Measurements from ENCODE around the gene NHLH1.

NHLH1 gene

DNA sequence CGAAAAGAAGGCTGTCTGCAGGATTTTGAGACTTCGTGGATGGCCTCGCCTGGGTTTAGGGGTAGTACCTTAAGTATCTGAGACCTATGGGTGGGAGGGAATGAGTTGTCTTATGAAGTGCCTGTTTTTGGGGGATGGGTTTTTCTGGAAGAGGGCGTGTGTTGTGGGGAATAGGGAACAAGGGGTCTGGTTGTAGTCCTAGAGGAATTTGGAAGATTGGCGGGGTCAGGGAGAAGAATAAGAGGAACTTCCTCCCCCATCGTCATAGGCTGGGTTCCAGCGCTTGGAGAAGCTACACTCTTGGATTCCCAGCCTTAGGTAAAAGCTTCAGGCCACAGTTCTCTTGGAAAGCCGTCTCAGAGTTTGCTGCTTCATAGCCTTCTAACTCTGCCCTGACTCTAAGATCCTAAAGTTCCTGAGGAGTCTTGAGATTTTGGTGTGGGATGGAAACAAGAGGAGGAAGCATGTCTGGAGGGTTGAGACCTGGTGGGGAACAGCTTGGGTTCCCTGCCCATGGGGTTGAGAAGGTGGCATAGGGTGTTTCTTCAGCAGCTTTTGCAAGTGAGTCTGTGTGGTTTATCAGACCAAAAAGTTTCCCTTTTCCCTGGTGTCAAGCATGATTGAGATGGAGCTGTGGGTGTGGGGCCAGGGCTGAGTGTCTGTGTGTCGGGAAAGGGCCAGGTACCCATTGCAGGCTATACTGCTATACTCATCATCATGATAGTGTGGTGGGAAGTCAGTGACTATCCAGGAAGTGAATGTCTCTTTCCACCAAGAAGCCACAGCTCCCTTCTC is 35.3 kb downstream of the NHLH1 start:
- WGBS, 2 experiments (ENCODE audit: insufficient coverage in 2 of 2): 56 to 63% methylated on average over 6 to 8 of the region's 9 CpGs
- Histone ChIP-seq H3K9me3 (ENCODE audit: control insufficient read depth, low read length) (no peaks in the 10 kb centered on the region), H3K4me3 (ENCODE audit: extremely low read depth, insufficient read depth, low read length, poor library complexity, severe bottlenecking) (peak overlapping the region; percentile 88), H3K27ac (ENCODE audit: low read depth, low read length, severe bottlenecking) (peak overlapping the region; percentile 29), H3K36me3 (ENCODE audit: control insufficient read depth, insufficient read depth, low read length) (peaks cover 4% of the 10 kb centered on the region), H3K4me1 (ENCODE audit: control insufficient read depth, insufficient read depth, low read length, poor library complexity, severe bottlenecking) (peaks cover 28% of the 10 kb centered on the region)

DNA sequence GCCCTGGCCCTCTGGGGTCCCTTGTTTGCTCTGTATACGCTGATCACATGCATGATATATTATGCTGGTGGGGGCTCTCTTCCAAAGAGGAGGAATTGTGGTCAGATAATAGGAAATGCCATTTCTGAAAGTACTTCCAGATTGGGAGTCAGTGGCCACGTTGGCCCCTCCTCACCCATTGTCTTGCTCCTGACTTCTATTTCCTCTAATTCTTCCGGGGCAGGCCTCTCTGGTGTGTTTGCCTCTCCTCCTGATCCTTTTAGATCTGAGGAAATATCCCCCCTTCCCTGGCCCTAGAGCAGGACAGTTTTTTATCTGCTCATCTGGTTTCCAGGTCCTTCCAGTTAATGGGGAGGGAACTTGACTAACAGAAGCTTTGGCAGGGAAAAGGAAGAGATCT is 36.4 kb downstream of the NHLH1 start:
- no peaks in the 10 kb centered on the region for H3K9me3 ChIP-seq (ENCODE audit: control insufficient read depth, low read length)
- H3K4me3 ChIP-seq (ENCODE audit: extremely low read depth, insufficient read depth, low read length, poor library complexity, severe bottlenecking): no peak overlapping the region
- peaks cover 39% of the 10 kb centered on the region for H3K4me1 ChIP-seq (ENCODE audit: control insufficient read depth, insufficient read depth, low read length, poor library complexity, severe bottlenecking)
- H3K27ac ChIP-seq (ENCODE audit: low read depth, low read length, severe bottlenecking): peak overlapping the region; percentile 29
- 48 to 65% methylated on average over 3 of the region's 3 CpGs for WGBS, 2 experiments (ENCODE audit: insufficient coverage in 2 of 2)
- peaks cover 4% of the 10 kb centered on the region for H3K36me3 ChIP-seq (ENCODE audit: control insufficient read depth, insufficient read depth, low read length)

DNA sequence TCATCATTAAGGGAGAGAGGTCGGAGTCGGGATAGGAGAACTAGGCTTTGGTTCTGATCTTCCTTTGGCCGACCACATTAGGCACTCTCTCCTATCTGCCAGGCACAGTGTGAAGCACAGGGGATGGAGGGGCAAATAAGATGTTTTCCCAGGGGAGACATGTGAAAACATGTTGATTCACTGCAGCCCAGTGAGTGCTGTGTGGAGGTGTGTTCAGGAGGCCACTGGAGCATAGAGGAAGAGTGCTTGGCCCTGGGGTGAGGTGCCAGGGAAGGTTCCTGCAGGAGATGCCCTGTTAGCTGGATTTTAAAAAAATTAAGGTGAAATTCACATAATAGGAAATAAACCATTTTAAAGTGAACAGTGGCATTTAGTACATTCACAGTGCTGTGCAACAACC is 37.2 kb downstream of the NHLH1 start:
- Histone ChIP-seq H3K4me1 (ENCODE audit: control insufficient read depth, insufficient read depth, low read length, poor library complexity, severe bottlenecking) (peaks cover 44% of the 10 kb centered on the region), H3K9me3 (ENCODE audit: control insufficient read depth, low read length) (no peaks in the 10 kb centered on the region), H3K36me3 (ENCODE audit: control insufficient read depth, insufficient read depth, low read length) (peaks cover 7% of the 10 kb centered on the region), H3K4me3 (ENCODE audit: extremely low read depth, insufficient read depth, low read length, poor library complexity, severe bottlenecking) (no peak overlapping the region), H3K27ac (ENCODE audit: low read depth, low read length, severe bottlenecking) (no peak overlapping the region)
- 82 to 94% methylated on average over 2 of the region's 3 CpGs for WGBS, 2 experiments (ENCODE audit: insufficient coverage in 2 of 2)

DNA sequence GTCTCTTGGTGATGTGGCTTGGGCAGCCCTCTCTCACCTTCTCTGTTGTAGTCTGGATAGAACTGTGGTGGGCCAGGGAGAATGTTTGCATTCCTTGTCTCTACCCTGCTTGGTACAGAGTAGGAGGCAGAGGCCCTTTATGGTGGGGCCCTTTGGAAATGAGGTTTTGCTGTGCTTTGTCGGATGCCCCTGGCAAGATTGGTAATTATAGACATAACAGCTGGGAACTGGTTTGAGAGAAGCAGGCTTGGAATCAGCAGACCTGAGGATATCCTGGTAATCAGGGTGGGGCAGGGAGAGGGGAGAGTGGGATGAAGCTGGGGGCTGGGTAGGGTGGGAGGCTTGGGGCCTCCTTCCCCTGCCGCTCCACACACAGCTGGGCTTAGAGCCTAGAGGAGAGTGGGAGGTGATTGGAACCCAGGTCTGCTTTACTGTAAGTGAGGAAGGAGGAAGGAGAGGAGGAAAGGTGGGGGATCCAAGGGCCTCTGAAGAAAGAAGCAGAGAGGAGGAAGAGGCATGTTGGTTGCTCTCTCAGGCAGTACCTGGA is 38.5 kb downstream of the NHLH1 start:
- H3K36me3 ChIP-seq (ENCODE audit: control insufficient read depth, insufficient read depth, low read length): peaks cover 7% of the 10 kb centered on the region
- no peak overlapping the region for H3K27ac ChIP-seq (ENCODE audit: low read depth, low read length, severe bottlenecking)
- no peaks in the 10 kb centered on the region for H3K9me3 ChIP-seq (ENCODE audit: control insufficient read depth, low read length)
- H3K4me1 ChIP-seq (ENCODE audit: control insufficient read depth, insufficient read depth, low read length, poor library complexity, severe bottlenecking): peaks cover 40% of the 10 kb centered on the region
- H3K4me3 ChIP-seq (ENCODE audit: extremely low read depth, insufficient read depth, low read length, poor library complexity, severe bottlenecking): no peak overlapping the region
- whole genome bisulfite sequencing, 2 experiments (ENCODE audit: insufficient coverage in 2 of 2): 88% methylated on average over 1 of the region's 2 CpGs; no CpG with 5 or more reads in 1 of the 2 experiments

DNA sequence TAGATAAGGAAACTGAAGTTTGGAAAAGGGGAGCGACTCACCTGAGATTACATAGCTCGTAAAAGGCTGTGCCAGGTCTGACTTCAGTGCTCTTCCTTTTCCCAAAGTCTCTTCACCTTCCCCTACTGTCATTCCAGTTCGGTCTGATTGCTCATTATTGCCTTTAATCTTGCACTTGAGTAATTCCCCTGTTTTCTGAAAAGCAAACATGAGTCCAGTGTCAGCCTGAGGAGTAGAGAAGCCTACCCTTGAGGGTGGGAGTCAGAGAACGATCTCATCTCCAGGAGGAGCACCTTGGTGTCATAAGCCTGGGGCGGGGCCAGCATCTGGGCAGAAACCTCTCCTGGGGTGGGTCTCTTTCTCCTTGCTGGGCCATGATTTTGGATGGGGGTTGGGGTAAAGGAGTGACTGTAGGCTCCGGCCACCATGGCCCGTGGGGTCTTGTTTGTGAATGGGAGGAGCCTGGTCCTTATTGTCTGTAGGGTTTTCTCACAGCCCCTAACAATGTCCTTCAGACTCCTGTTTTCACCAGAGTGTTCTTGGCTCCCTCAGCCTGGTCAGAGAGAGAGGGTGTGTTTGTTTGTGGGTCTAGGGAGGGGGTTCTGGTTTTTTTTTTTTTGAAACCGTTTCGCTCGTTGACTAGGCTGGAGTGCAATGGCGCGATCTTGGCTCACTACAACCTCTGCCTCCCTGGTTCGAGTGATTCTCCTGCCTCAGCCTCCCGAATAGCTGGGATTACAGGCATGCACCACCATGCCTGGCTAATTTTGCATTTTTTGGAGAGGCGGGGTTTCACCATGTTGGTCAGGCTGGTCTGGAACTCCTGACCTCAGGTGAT is 39.5 kb downstream of the NHLH1 start:
- Histone ChIP-seq H3K4me3 (ENCODE audit: extremely low read depth, insufficient read depth, low read length, poor library complexity, severe bottlenecking) (no peak overlapping the region), H3K9me3 (ENCODE audit: control insufficient read depth, low read length) (no peaks in the 10 kb centered on the region), H3K4me1 (ENCODE audit: control insufficient read depth, insufficient read depth, low read length, poor library complexity, severe bottlenecking) (peaks cover 45% of the 10 kb centered on the region), H3K36me3 (ENCODE audit: control insufficient read depth, insufficient read depth, low read length) (peaks cover 7% of the 10 kb centered on the region), H3K27ac (ENCODE audit: low read depth, low read length, severe bottlenecking) (no peak overlapping the region)
- 96 to 99% methylated on average over 10 to 14 of the region's 15 CpGs for WGBS, 2 experiments (ENCODE audit: insufficient coverage in 2 of 2)

DNA sequence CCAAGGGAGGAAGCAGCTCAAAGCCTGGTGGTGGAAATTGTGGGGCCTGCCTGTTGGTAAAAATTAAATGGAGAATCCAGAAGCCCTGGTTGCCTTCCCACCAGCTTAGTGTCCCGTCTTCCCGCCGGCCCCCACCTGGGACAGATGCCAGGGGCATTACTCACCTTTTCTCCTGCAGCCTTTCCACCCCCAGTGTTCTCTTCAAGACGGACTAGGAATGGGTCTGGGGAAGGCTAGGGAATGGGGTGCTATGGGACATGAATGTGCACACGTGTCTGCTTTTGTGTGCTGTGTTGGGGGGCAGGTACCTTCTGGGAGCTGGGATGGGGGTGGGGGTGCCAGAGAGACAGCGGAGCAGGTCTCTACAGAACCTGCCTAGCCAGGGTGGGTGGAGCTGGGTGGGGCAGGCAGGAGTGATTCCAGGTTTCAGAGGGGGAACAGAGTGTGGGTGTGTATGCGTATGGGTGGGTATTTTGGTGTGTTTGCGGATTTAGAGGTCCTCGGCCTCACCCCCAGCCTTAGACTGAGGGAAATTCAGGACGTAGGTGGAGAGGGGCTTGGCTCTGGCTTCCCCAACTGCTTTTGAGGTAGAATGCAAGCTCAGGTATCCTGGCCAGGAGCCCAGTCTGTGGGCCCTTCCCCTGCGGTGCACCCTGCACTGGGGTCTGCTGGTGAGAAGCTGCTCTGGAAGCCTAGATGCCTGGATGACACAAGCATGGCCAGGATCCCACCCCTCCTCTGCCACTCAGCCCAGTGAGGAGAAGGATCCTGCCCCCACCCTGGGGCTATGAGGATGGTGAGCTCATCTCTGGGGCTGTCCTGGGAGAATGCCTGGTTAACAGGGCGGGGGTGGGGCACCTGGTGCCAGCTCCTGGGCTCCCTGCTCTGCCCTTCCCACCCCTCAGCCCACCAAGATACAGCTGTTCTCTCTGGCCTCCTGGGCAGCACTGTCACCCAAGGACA is 41.2 kb downstream of the NHLH1 start:
- H3K36me3 ChIP-seq (ENCODE audit: control insufficient read depth, insufficient read depth, low read length): peaks cover 7% of the 10 kb centered on the region
- no peak overlapping the region for H3K27ac ChIP-seq (ENCODE audit: low read depth, low read length, severe bottlenecking)
- H3K4me3 ChIP-seq (ENCODE audit: extremely low read depth, insufficient read depth, low read length, poor library complexity, severe bottlenecking): no peak overlapping the region
- no peaks in the 10 kb centered on the region for H3K9me3 ChIP-seq (ENCODE audit: control insufficient read depth, low read length)
- WGBS, 2 experiments (ENCODE audit: insufficient coverage in 2 of 2): 79 to 84% methylated on average over 8 to 10 of the region's 12 CpGs
- H3K4me1 ChIP-seq (ENCODE audit: control insufficient read depth, insufficient read depth, low read length, poor library complexity, severe bottlenecking): peaks cover 28% of the 10 kb centered on the region

DNA sequence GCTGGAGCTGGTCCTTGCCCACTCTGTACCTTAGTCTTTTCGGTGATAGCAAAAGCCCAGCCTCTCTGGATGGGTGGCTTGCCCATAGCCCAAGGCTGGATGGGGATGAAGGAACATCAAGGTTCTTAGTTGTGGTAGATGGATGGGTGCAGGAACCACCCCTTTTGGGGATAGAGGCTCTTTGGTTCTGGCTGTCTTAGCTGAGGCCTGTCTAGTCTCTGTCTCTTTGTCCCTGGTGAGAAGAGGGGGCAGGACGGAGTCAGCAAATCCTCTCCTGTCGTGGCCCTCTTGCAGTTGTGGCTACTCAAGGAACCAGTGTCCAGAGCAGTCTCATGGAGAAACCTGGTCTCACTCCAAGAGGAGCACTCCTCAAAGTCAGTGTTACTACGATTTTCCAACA is 42.0 kb downstream of the NHLH1 start:
- 92 to 96% methylated on average over 4 of the region's 4 CpGs for WGBS, 2 experiments (ENCODE audit: insufficient coverage in 2 of 2)
- Histone ChIP-seq H3K9me3 (ENCODE audit: control insufficient read depth, low read length) (no peaks in the 10 kb centered on the region), H3K4me1 (ENCODE audit: control insufficient read depth, insufficient read depth, low read length, poor library complexity, severe bottlenecking) (peaks cover 24% of the 10 kb centered on the region), H3K36me3 (ENCODE audit: control insufficient read depth, insufficient read depth, low read length) (peaks cover 7% of the 10 kb centered on the region), H3K27ac (ENCODE audit: low read depth, low read length, severe bottlenecking) (peak overlapping the region; percentile 45), H3K4me3 (ENCODE audit: extremely low read depth, insufficient read depth, low read length, poor library complexity, severe bottlenecking) (no peak overlapping the region)

DNA sequence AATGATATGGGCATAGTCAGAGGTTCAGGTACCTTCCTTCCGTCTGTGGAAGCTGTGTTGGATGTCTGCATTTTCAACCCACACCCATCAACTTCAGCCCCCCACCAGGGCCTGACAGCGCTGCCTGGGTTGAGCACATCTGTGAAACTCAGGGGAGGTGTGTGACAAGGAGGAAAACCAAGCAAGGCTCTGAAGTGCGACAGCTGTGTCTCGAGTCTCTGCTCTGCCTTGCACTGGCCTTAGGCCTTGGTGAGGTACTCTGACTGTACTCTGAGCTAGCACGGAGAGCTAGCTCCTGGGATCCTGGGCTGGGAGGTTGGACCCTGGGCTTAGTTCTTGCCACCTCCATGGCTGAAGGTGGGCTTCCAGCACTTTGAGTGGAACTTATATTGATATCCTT is 42.6 kb downstream of the NHLH1 start:
- Histone ChIP-seq H3K27ac (ENCODE audit: low read depth, low read length, severe bottlenecking) (peak overlapping the region; percentile 71), H3K4me1 (ENCODE audit: control insufficient read depth, insufficient read depth, low read length, poor library complexity, severe bottlenecking) (peaks cover 24% of the 10 kb centered on the region), H3K9me3 (ENCODE audit: control insufficient read depth, low read length) (no peaks in the 10 kb centered on the region), H3K36me3 (ENCODE audit: control insufficient read depth, insufficient read depth, low read length) (peaks cover 7% of the 10 kb centered on the region), H3K4me3 (ENCODE audit: extremely low read depth, insufficient read depth, low read length, poor library complexity, severe bottlenecking) (no peak overlapping the region)
- 85 to 87% methylated on average over 3 to 4 of the region's 5 CpGs for WGBS, 2 experiments (ENCODE audit: insufficient coverage in 2 of 2)

DNA sequence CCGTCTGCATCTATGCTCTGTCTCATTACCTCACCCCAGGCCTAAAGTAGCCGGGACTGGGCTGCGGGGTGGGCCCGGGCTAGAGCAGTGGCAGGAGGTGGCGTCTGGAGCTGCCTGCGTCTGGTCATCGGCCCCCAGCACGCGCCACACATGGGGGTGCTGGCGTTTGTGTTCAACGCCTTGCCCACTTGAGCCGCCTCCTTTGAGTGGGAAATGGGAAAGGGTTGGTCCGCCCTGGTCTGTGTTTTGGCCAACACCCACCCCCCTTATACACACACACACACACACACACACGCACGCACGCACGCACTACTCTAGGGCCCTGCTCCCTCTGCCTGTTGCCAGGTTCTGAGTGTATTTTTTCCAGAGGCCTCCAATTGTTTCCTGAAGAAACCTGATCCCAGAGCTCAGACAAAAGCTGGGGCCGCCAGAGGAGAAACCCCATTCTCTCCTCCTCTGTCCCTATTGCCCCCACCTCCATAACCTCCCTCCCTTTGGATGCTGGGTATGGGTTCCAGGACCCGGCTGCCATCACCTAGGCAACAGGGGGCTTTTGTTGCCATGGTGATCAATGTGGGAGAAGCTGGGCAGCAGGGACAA is 43.6 kb downstream of the NHLH1 start:
- H3K9me3 ChIP-seq (ENCODE audit: control insufficient read depth, low read length): no peaks in the 10 kb centered on the region
- H3K4me1 ChIP-seq (ENCODE audit: control insufficient read depth, insufficient read depth, low read length, poor library complexity, severe bottlenecking): peaks cover 22% of the 10 kb centered on the region
- WGBS, 2 experiments (ENCODE audit: insufficient coverage in 2 of 2): 83 to 89% methylated on average over 11 to 14 of the region's 19 CpGs
- peaks cover 6% of the 10 kb centered on the region for H3K36me3 ChIP-seq (ENCODE audit: control insufficient read depth, insufficient read depth, low read length)
- H3K27ac ChIP-seq (ENCODE audit: low read depth, low read length, severe bottlenecking): peak overlapping the region; percentile 71
- H3K4me3 ChIP-seq (ENCODE audit: extremely low read depth, insufficient read depth, low read length, poor library complexity, severe bottlenecking): no peak overlapping the region

All from mesodermal cell (in vitro differentiated cells).